A673 (cell line): ENCODE data around the gene RIMKLB. TPM values are rescaled to one million over a fixed set of nuclear protein-coding genes. Genes with fewer than 3 reads are reported as not detected.

Experiments used
- BruUV-seq: library from RNA; stranded (reverse); fragments of 400-500 nt; replicated peaks from 2 replicates; lab custom pipeline; 2021; lab: Mats Ljungman, UMichigan
- CTCF ChIA-PET: fragments of 300-600 bp; sonication (Branson Sonifier 250); formaldehyde crosslinking; loops from one replicate; lab custom pipeline; 2022; ENCODE audit warnings: antibody characterized with exemption; lab: Charles Lee
- POLR2A ChIA-PET: fragments of 300-600 bp; sonication (Branson Sonifier 250); formaldehyde crosslinking; loops from one replicate; lab custom pipeline; 2022; ENCODE audit warnings: antibody characterized with exemption; ENCODE audit not compliant: low non-redundant PET; lab: Charles Lee
- DNase-seq: peaks from one replicate; pipeline ENCODE4 v3.0.0-alpha.2; 2015; ENCODE audit warnings: low spot score
- H3K27ac ChIP-seq: fragments of 200-600 bp; sonication (generic); 2 replicates; pipeline ENCODE4 v1.5.1; 2016; ENCODE audit warnings: mixed run types, low read depth, mild to moderate bottlenecking, mixed read lengths, antibody characterized with exemption, low read length; ENCODE audit not compliant: poor library complexity, severe bottlenecking
- H3K27me3 ChIP-seq: fragments of 200-600 bp; sonication (generic); replicated peaks from 2 replicates; pipeline ENCODE4 v1.6.1; 2017; ENCODE audit warnings: mixed run types, low read depth, mild to moderate bottlenecking, mixed read lengths, antibody characterized with exemption, low read length; ENCODE audit not compliant: insufficient read depth, poor library complexity
- H3K36me3 ChIP-seq: fragments of 200-600 bp; sonication (generic); 2 replicates; pipeline ENCODE4 v1.6.1; 2016; ENCODE audit warnings: mixed run types, mild to moderate bottlenecking, mixed read lengths, antibody characterized with exemption, low read length; ENCODE audit not compliant: insufficient read depth, poor library complexity, severe bottlenecking
- H3K4me1 ChIP-seq: fragments of 200-600 bp; sonication (generic); 2 replicates; pipeline ENCODE4 v1.6.1; 2017; ENCODE audit warnings: mixed run types, mild to moderate bottlenecking, mixed read lengths, antibody characterized with exemption, low read length; ENCODE audit not compliant: insufficient read depth, poor library complexity, severe bottlenecking
- H3K4me3 ChIP-seq: fragments of 200-600 bp; sonication (generic); 2 replicates; pipeline ENCODE4 v1.5.1; 2016; ENCODE audit warnings: low read depth, mixed run types, mild to moderate bottlenecking, mixed read lengths, low read length; ENCODE audit not compliant: poor library complexity, severe bottlenecking
- H3K9me3 ChIP-seq: fragments of 200-600 bp; sonication (generic); 2 replicates; pipeline ENCODE4 v1.6.1; 2016; ENCODE audit warnings: mixed run types, low read depth, mild to moderate bottlenecking, mixed read lengths, antibody characterized with exemption, low read length; ENCODE audit not compliant: poor library complexity, severe bottlenecking
- CTCF ChIP-seq: fragments of 300-800, 200-600 bp; sonication (generic); conservative IDR thresholded peaks from 2 replicates; pipeline ENCODE4 v1.5.1; 2017; ENCODE audit warnings: low read depth, mild to moderate bottlenecking, antibody characterized with exemption, low read length, moderate library complexity, mixed read lengths
- EZH2 ChIP-seq: fragments of 200-600 bp; sonication (generic); IDR thresholded peaks from 2 replicates; pipeline ENCODE4 v1.6.1; 2017; ENCODE audit warnings: borderline replicate concordance, low read depth, mild to moderate bottlenecking, mixed read lengths, antibody characterized with exemption, low read length; ENCODE audit not compliant: poor library complexity, severe bottlenecking
- intact Hi-C: fragments of 100-400 bp; cut with micrococcal nuclease; formaldehyde crosslinking; loops from one replicate; pipeline ENCODE4 v1.10.0; 2022; ENCODE audit not compliant: unreplicated experiment
- total RNA-seq: library from RNA; stranded (reverse); gene quantifications from 2 replicates; pipeline ENCODE4 v1.2.3, GENCODE V29; 2021

RIMKLB gene
- total RNA-seq, 1 experiment from 2014 or later = 21.9 TPM

GRCh38 chr12:8779862-8780261, 82.1 kb downstream of the RIMKLB start:
- no peak for DNase-seq
- Histone ChIP-seq H3K36me3 (peaks cover 6% of the 10 kb centered on the region), H3K4me3 (no peak overlapping the region), H3K4me1 (no peaks in the 10 kb centered on the region), H3K27me3 (no peaks in the 10 kb centered on the region), H3K27ac (no peak overlapping the region), H3K9me3 (no peaks in the 10 kb centered on the region)
- CTCF ChIA-PET = interaction anchor here (0.6 kb wide), 1 partner anchor 110 kb away, joined by 3 read pairs; no protein-coding TSS in a partner anchor
- no TSS peak for BruUV-seq
- POLR2A ChIA-PET = no interaction called here
- no peak for TF ChIP-seq CTCF
- TF ChIP-seq EZH2 = no peak
- intact Hi-C loops = no loop called here

GRCh38 chr12:8780389-8780788, 82.6 kb downstream of the RIMKLB start:
- Histone ChIP-seq H3K27ac (no peak overlapping the region), H3K27me3 (no peaks in the 10 kb centered on the region), H3K4me3 (no peak overlapping the region), H3K9me3 (no peaks in the 10 kb centered on the region), H3K36me3 (peaks cover 6% of the 10 kb centered on the region), H3K4me1 (no peaks in the 10 kb centered on the region)
- TF ChIP-seq EZH2 (no peak), CTCF (peak; percentile 54)
- CTCF ChIA-PET = interaction anchor here (0.6 kb wide), 1 partner anchor 110 kb away, joined by 3 read pairs; no protein-coding TSS in a partner anchor
- DNase-seq = peak; percentile 51
- POLR2A ChIA-PET = no interaction called here
- intact Hi-C loops = no loop called here
- no TSS peak for BruUV-seq

GRCh38 chr12:8781381-8782127, 83.8 kb downstream of the RIMKLB start:
- POLR2A ChIA-PET = no interaction called here
- intact Hi-C loops = no loop called here

More at GRCh38 chr12:8781381-8782127, 83.8 kb downstream of the RIMKLB start:
- Histone ChIP-seq H3K27me3 (no peaks in the 10 kb centered on the region), H3K4me3 (no peak overlapping the region), H3K36me3 (peaks cover 6% of the 10 kb centered on the region), H3K4me1 (no peaks in the 10 kb centered on the region), H3K9me3 (no peaks in the 10 kb centered on the region), H3K27ac (no peak overlapping the region)
- TF ChIP-seq CTCF (no peak), EZH2 (no peak)
- CTCF ChIA-PET = no interaction called here
- no peak for DNase-seq
- BruUV-seq = no TSS peak
